Prostate gland (tissue), 2 donors: ENCODE data around the gene LZTS2. TPM values are rescaled to one million over a fixed set of nuclear protein-coding genes. Genes with fewer than 3 reads are reported as not detected.

Source experiments
- DNase-seq: peaks from one replicate; pipeline ENCODE4 v3.0.0-alpha.2; 2019; ENCODE audit warnings: low spot score
- H3K27ac ChIP-seq, 2 donors: fragments of 200-600 bp; sonication (generic); 2 replicates each; pipeline ENCODE4 v1.5.1; 2017 to 2019
- H3K27me3 ChIP-seq: fragments of 200-600 bp; sonication (generic); replicated peaks from 2 replicates; pipeline ENCODE4 v1.5.1; 2019; ENCODE audit not compliant: insufficient read depth
- H3K36me3 ChIP-seq, 2 donors: fragments of 200-600 bp; sonication (generic); 1 replicate in 1 of 2; 2 replicates in 1 of 2; pipeline versions ENCODE4 v1.5.1 to v1.8.1; 2017 to 2019
- H3K4me1 ChIP-seq: fragments of 200-600 bp; sonication (generic); replicated peaks from 2 replicates; pipeline ENCODE4 v1.5.1; 2019
- H3K4me3 ChIP-seq, 2 donors: fragments of 200-600 bp; sonication (generic); 2 replicates each; pipeline ENCODE4 v1.5.1; 2017 to 2019
- H3K9me3 ChIP-seq: fragments of 200-600 bp; sonication (generic); 2 replicates; pipeline ENCODE4 v1.5.1; 2017
- POLR2A ChIP-seq: fragments of 450-650 bp; IDR thresholded peaks from one replicate; pipeline ENCODE4 v1.6.1; 2016; ENCODE audit warnings: antibody characterized with exemption, mild to moderate bottlenecking
- POLR2AphosphoS5 ChIP-seq: sonication (generic); formaldehyde crosslinking; IDR thresholded peaks from one replicate; pipeline ENCODE4 v1.6.1; 2017; ENCODE audit warnings: antibody characterized with exemption
- WGBS: methylation state at CpG from one replicate; pipeline ENCODE4 v1.1.5; 2018; 5-methylcytosine and 5-hydroxymethylcytosine counted together
- intact Hi-C: fragments of 100-400 bp; cut with DNase I; formaldehyde crosslinking; loops from one replicate; pipeline ENCODE4 v1.14.2; 2022
- total RNA-seq, 2 donors: library from RNA; depleted of rRNA; stranded (reverse); fragments of >200 nt; gene quantifications; one replicate each; pipeline ENCODE4 v1.1.0, GENCODE V29; 2016
- TF ChIP-seq, protein P1 (sequence below), 4 experiments: fragments of 200-600 bp in 2 of 4; fragments of 450-650 bp in 2 of 4; sonication (generic) in 2 of 4; IDR thresholded peaks; 1 replicate in 3 of 4; 2 replicates in 1 of 4; pipeline ENCODE4 v1.5.1; 2016 to 2019; ENCODE audit warnings: antibody characterized with exemption in 4 of 4, mild to moderate bottlenecking in 2 of 4, moderate library complexity in 2 of 4

The LZTS2 gene
- total RNA-seq, 2 donors from 2014 or later: 108 to 189 TPM

DNA sequence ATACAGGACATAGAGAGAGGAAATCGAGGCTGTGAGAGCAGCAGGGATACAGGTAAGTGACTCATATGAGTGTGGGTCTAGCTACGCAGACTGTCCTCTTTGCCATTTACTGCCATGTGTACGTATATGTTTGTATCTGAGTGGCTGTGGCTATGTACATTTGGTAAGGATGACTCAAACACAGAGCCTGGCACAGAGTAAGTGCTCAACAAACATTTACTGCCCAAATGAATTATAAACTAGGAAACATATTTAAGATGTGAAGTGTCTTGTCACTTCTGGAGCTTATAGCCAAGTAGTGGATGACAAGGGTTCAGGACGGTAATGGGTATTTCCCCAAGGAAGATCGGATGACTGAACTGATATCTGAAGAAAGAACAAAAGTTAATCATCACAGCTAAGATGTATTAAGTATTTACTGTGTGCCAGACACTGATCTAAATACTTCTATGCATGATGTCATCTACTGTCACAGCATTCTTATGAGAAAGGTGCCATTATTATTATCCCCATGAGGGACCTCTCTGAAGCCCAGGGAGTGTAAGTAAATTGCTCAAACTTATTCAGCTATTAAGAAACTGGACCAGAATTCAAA, 18.3 kb upstream of the LZTS2 start:
- no peak overlapping the region for H3K27ac ChIP-seq

DNA sequence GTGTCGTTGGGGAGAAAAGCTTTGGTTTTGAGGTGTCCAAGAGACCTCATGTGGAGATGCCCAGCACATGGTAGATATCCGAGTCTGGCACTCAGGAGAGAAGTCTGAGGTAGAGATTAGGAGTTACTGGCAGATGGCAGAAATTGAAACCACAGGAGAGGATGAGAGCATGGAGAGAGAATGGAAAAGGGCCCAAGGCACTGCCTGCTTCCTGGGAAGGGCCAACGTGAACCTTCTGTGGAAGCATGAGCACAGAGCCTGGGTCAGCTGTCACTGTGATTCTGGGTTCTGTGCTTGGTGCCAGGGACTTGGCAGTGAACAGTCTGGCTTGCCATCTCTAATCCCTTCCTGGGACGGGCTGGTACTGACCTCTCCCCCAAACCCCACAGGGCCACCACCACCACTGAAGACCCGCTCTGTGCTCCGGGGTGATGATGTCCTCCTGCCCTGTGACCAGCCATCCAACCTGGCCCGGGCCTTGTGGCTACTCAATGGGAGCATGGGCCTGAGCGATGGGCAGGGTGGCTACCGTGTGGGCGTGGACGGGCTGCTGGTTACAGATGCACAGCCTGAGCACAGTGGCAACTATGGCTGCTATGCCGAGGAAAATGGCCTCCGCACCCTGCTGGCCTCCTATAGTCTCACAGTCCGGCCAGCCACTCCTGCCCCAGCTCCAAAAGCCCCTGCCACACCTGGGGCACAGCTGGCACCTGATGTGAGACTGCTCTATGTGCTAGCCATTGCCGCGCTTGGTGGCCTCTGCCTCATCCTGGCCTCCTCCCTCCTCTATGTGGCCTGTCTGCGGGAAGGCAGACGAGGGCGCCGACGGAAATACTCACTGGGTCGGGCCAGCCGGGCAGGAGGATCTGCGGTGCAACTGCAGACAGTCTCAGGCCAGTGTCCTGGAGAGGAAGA, 16.4 kb upstream of the LZTS2 start:
- Histone ChIP-seq H3K27ac (no peak overlapping the region), H3K4me1 (peaks cover 3% of the 10 kb centered on the region), H3K27me3 (no peaks in the 10 kb centered on the region), H3K36me3 (peaks cover 0 to 8% of the 10 kb centered on the region in 2 donors), H3K4me3 (no peak overlapping the region), H3K9me3 (no peaks in the 10 kb centered on the region)
- TF ChIP-seq, protein P1, sequence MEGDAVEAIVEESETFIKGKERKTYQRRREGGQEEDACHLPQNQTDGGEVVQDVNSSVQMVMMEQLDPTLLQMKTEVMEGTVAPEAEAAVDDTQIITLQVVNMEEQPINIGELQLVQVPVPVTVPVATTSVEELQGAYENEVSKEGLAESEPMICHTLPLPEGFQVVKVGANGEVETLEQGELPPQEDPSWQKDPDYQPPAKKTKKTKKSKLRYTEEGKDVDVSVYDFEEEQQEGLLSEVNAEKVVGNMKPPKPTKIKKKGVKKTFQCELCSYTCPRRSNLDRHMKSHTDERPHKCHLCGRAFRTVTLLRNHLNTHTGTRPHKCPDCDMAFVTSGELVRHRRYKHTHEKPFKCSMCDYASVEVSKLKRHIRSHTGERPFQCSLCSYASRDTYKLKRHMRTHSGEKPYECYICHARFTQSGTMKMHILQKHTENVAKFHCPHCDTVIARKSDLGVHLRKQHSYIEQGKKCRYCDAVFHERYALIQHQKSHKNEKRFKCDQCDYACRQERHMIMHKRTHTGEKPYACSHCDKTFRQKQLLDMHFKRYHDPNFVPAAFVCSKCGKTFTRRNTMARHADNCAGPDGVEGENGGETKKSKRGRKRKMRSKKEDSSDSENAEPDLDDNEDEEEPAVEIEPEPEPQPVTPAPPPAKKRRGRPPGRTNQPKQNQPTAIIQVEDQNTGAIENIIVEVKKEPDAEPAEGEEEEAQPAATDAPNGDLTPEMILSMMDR (IDR thresholded peaks at IDR 0.05): no peak
- TF ChIP-seq POLR2A (no peak), POLR2AphosphoS5 (no peak)
- intact Hi-C loops: no loop called here
- WGBS: 90% methylated on average over 15 of the region's 24 CpGs
- no peak for DNase-seq

More for the DNA sequence above, 18.3 kb upstream of the LZTS2 start:
- H3K4me3 ChIP-seq: no peak overlapping the region
- no peaks in the 10 kb centered on the region for H3K27me3 ChIP-seq
- H3K9me3 ChIP-seq: no peaks in the 10 kb centered on the region
- WGBS: 89% methylated on average over 5 of the region's 5 CpGs
- intact Hi-C loops: no loop called here
- DNase-seq: no peak
- H3K4me1 ChIP-seq: no peaks in the 10 kb centered on the region
- no peak for TF ChIP-seq POLR2AphosphoS5
- TF ChIP-seq POLR2A: no peak
- TF ChIP-seq, protein P1 (IDR thresholded peaks at IDR 0.05): no peak
- H3K36me3 ChIP-seq: peaks cover 0 to 8% of the 10 kb centered on the region in 2 donors

DNA sequence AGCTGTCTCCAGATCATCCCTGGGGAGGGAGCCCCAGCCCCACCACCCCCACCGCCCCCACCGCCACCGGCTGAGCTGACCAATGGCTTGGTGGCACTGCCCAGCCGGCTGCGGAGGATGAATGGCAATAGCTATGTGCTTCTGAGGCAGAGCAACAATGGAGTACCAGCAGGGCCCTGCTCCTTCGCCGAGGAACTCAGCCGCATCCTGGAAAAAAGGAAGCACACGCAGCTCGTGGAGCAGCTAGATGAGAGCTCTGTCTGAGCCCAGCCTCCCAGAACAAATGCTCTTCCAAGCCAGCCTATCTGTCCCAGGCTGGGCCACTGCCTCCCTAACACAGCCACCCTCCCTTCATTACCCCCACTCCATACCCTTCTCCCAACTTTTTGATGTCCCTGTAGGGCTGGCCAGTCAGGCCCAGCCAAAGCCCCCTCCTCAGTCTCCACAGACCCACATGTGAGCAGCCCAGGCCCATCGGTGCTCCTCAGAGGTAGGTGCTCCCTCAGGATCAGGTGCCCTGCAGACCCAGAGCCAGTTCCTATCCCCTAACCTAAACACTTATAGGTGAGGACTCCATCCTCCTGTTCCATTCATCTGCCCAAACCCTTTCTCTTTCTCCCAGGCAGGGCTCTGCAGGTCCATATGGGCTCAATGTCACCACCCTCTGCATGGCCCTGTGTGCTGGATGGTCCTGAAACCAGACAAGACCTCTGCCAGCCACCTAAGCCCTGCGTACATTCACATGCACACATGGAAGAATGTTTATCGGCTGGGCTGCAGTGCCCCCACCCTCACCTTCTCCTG, 15.5 kb upstream of the LZTS2 start:
- no peak overlapping the region for H3K27ac ChIP-seq
- WGBS: 81% methylated on average over 12 of the region's 13 CpGs
- TF ChIP-seq POLR2A: no peak
- TF ChIP-seq, protein P1 (IDR thresholded peaks at IDR 0.05): no peak
- no peak for TF ChIP-seq POLR2AphosphoS5
- no peak overlapping the region for H3K4me3 ChIP-seq
- no peaks in the 10 kb centered on the region for H3K9me3 ChIP-seq
- no peak for DNase-seq
- H3K4me1 ChIP-seq: peaks cover 7% of the 10 kb centered on the region
- no peaks in the 10 kb centered on the region for H3K27me3 ChIP-seq
- H3K36me3 ChIP-seq: peaks cover 0 to 8% of the 10 kb centered on the region in 2 donors
- intact Hi-C loops: no loop called here

DNA sequence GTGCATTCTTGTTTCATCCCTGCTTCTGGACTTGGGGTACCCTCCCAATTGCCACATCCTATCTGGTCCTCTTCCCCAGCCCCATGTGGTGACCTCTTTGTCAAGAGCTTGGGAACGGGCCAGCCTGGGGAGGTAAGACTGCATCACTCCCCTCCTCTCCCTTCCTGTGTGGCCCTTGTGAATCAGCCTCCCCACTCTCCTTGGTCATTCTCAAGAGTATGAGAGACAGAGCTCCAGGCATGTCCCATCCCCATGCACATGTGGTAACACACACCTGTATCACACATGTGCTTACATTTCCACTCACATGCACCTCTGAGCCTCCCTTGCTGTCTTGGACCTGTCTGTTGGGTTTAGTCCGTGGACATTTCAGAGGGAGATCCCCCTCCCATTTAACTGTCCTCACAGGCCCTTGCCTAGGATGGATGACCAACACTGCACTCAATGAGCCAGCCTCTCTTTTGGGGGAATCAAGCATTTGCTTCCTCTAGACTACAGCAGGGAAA, 14.9 kb upstream of the LZTS2 start:
- no peak overlapping the region for H3K4me3 ChIP-seq
- H3K9me3 ChIP-seq: no peaks in the 10 kb centered on the region
- peaks cover 7% of the 10 kb centered on the region for H3K4me1 ChIP-seq
- no peak for DNase-seq
- no peaks in the 10 kb centered on the region for H3K27me3 ChIP-seq
- WGBS: 71% methylated on average over 2 of the region's 2 CpGs
- H3K36me3 ChIP-seq: peaks cover 0 to 8% of the 10 kb centered on the region in 2 donors
- H3K27ac ChIP-seq: no peak overlapping the region
- TF ChIP-seq, protein P1 (IDR thresholded peaks at IDR 0.05): no peak
- TF ChIP-seq POLR2AphosphoS5 (no peak), POLR2A (no peak)
- intact Hi-C loops: no loop called here
